Tibial nerve (tissue), 4 donors: ENCODE results near the gene PPP6R1. TPM values are rescaled to one million over a fixed set of nuclear protein-coding genes. Genes with fewer than 3 reads are reported as not detected.

Source experiments
- DNase-seq, 2 donors: peaks; one replicate each; pipeline ENCODE4 v3.0.0-alpha.2; 2019; ENCODE audit warnings: low spot score in 2 of 2
- H3K27ac ChIP-seq, 4 donors: fragments of 200-600 bp; sonication (generic) in 3 of 4; one replicate each; pipeline ENCODE4 v1.5.1; 2017 to 2019; ENCODE audit warnings: mild to moderate bottlenecking in 1 of 4
- H3K27me3 ChIP-seq, 2 donors: fragments of 200-600 bp; sonication (generic) in 1 of 2; one replicate each; pipeline versions ENCODE4 v1.5.1 to v1.6.0; 2017 to 2019
- H3K36me3 ChIP-seq, 3 donors: fragments of 200-600 bp; sonication (generic); one replicate each; pipeline ENCODE4 v1.5.1; 2018 to 2019
- H3K4me1 ChIP-seq, 4 donors: fragments of 200-600 bp; sonication (generic) in 3 of 4; one replicate each; pipeline ENCODE4 v1.5.1; 2017 to 2019
- H3K4me3 ChIP-seq, 4 donors: fragments of 200-600 bp; sonication (generic) in 3 of 4; one replicate each; pipeline ENCODE4 v1.5.1; 2017 to 2019; ENCODE audit warnings: mild to moderate bottlenecking in 1 of 4, moderate library complexity in 1 of 4
- H3K9me3 ChIP-seq, 4 donors: fragments of 200-600 bp; sonication (generic) in 3 of 4; one replicate each; pipeline ENCODE4 v1.5.1; 2017 to 2019
- CTCF ChIP-seq, 5 experiments: fragments of 200-600 bp in 3 of 5; fragments of 450-650 bp in 2 of 5; sonication (generic) in 3 of 5; IDR thresholded peaks; one replicate each; pipeline ENCODE4 v1.5.1; 2016 to 2019; ENCODE audit warnings: antibody characterized with exemption in 5 of 5, mild to moderate bottlenecking in 3 of 5, moderate library complexity in 2 of 5
- EP300 ChIP-seq, 2 donors: sonication (generic); formaldehyde crosslinking; IDR thresholded peaks; one replicate each; pipeline ENCODE4 v1.6.1; 2017; ENCODE audit warnings: antibody characterized with exemption in 2 of 2, mild to moderate bottlenecking in 1 of 2
- POLR2A ChIP-seq, 2 donors: fragments of 450-650 bp; IDR thresholded peaks; one replicate each; pipeline ENCODE4 v1.6.1; 2017; ENCODE audit warnings: antibody characterized with exemption in 2 of 2, mild to moderate bottlenecking in 2 of 2, moderate library complexity in 2 of 2
- WGBS, 2 donors: methylation state at CpG; one replicate each; pipeline ENCODE4 v1.1.5; 2018; 5-methylcytosine and 5-hydroxymethylcytosine counted together
- total RNA-seq, 4 donors: library from RNA; depleted of rRNA; stranded (reverse); fragments of >200 nt; gene quantifications; one replicate each; pipeline ENCODE4 v1.1.0, GENCODE V29; 2016

Gene PPP6R1
- total RNA-seq, 4 donors from 2014 or later: 35.4 to 56.7 (median 40.7) TPM

DNA sequence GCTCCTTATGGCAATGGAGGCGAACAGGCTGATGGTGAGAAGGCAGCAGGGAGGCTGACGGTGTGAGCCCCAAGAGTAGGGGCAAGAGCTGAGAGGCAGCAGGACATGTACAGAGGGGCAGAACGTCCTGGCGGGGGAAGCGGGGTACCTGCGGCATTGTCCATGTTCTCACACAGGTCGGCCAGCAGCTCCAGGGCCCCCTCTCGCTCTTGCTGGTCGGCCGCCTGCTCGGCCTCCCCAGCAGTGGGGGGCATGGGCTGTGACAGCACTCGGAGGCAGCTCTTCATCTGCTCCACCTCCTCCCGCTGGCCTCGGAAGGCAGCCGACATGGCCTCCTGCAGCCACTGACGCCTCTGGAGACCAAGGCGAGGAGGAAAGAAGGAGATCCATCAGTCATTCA is 18.7 kb upstream of the PPP6R1 start:
- H3K36me3 ChIP-seq: peaks cover 0 to 56% (median 7%) of the 10 kb centered on the region in 3 donors
- peaks cover 0 to 17% (median 12%) of the 10 kb centered on the region in 4 donors for H3K4me1 ChIP-seq
- H3K27me3 ChIP-seq: no peaks in the 10 kb centered on the region
- no peak overlapping the region for H3K4me3 ChIP-seq
- 89 to 90% methylated on average over 17 of the region's 17 CpGs for WGBS, 2 donors
- TF ChIP-seq POLR2A (IDR thresholded peaks at IDR 0.05) (no peak), EP300 (IDR thresholded peaks at IDR 0.05) (no peak), CTCF (IDR thresholded peaks at IDR 0.05) (no peak)
- H3K9me3 ChIP-seq: no peaks in the 10 kb centered on the region
- no peak for DNase-seq
- H3K27ac ChIP-seq: no peak overlapping the region

- Histone ChIP-seq H3K27ac (no peak overlapping the region), H3K36me3 (peaks cover 0 to 62% (median 7%) of the 10 kb centered on the region in 3 donors), H3K4me3 (no peak overlapping the region), H3K4me1 (peaks cover 0 to 17% (median 12%) of the 10 kb centered on the region in 4 donors), H3K9me3 (no peaks in the 10 kb centered on the region), H3K27me3 (no peaks in the 10 kb centered on the region)
- TF ChIP-seq CTCF (IDR thresholded peaks at IDR 0.05) (no peak), POLR2A (IDR thresholded peaks at IDR 0.05) (no peak), EP300 (IDR thresholded peaks at IDR 0.05) (no peak)
- WGBS, 2 donors: 87 to 89% methylated on average over 15 of the region's 15 CpGs
- DNase-seq: no peak
Observed at GRCh38 chr19:55276720-55277430, 18.1 kb upstream of the PPP6R1 start.

DNA sequence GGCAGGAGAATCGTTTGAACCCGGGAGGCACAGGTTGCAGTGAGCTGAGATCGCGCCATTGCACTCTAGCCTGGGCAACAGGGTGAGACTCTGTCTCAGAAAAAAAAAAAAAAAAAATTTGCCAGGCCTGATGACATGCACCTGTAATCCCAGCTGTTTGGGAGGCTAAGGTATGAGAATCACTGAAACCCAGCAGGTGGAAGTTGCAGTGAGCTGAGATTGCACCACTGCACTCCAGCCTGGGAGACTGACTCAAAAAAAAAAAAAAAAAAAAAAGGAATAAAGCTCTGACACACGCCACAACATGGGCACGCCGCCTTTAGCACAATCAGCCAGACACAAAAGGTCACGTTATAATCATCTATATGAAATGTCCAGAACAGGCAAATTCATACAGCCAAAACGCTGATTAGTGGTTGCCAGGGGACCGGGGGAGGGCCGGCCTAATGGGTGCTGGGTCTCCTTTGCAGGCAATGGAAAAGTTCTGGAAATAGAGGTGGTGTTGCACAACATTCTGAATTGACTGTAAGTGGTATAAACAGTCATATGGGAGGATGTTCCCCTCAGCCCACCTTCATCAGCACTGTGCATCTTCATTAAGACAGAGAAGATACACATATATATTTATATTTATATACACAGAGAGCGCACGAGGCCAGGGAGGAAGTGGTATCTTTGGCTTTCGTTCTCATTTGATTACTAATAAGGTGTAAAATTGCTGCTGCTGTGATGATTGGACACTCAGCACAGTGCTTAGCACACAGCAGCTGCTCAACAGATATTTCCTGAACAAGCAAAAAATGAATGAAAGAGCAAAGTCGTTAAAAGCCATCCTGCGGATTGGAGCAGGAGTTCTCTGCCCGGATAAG is 17.3 kb upstream of the PPP6R1 start:
- 74 to 79% methylated on average over 17 of the region's 17 CpGs for WGBS, 2 donors
- H3K9me3 ChIP-seq: no peaks in the 10 kb centered on the region
- DNase-seq: no peak
- peaks cover 0 to 70% (median 7%) of the 10 kb centered on the region in 3 donors for H3K36me3 ChIP-seq
- H3K27ac ChIP-seq: no peak overlapping the region
- H3K4me3 ChIP-seq: no peak overlapping the region
- TF ChIP-seq EP300 (IDR thresholded peaks at IDR 0.05) (no peak), POLR2A (IDR thresholded peaks at IDR 0.05) (no peak), CTCF (IDR thresholded peaks at IDR 0.05) (no peak)
- no peaks in the 10 kb centered on the region for H3K27me3 ChIP-seq
- peaks cover 0 to 17% (median 12%) of the 10 kb centered on the region in 4 donors for H3K4me1 ChIP-seq

DNA sequence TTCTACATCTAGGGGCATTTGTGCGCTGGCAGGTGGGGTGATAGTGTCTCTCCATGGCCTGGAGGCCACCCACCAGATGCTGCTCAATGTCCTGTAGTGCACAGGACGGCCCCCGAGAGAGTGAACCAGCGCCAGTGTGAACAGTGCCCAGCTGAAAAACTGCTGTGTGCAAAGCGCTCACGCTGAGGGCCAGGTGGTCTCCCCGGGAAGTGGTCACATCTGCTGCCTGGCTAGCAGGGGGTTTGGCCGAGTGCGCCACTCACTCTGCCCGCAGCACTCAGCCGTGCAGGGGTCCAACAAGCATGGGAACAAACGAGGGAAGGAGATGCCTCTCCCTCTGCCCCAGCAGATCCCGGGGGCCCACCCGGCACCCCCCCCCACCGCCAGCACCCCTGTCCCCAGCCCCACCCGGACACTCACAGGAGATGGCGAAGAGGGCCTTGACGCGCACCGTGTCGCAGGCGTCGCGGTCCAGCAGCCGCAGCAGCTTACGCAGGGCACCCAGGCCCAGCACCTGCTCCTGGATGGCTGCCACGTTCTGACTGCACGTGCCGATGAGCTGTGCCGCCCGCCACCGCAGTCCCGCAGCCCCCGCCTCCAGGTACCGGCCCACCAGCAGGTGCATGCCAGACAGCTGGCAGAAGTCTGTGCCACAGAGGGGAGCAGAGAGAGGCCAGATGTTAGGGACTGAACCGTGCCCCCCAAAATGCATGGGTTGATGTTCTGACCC is 15.3 kb upstream of the PPP6R1 start:
- TF ChIP-seq CTCF (IDR thresholded peaks at IDR 0.05): no peak
- Histone ChIP-seq H3K27ac (no peak overlapping the region), H3K36me3 (peaks cover 0 to 89% (median 7%) of the 10 kb centered on the region in 3 donors), H3K4me1 (peaks cover 0 to 4% (median 2%) of the 10 kb centered on the region in 4 donors), H3K27me3 (no peaks in the 10 kb centered on the region), H3K4me3 (no peak overlapping the region), H3K9me3 (no peaks in the 10 kb centered on the region)
- 92 to 94% methylated on average over 15 to 31 of the region's 36 CpGs for WGBS, 2 donors
- DNase-seq: no peak
